Measurements from ENCODE around the gene OAF. TPM values are rescaled to one million over a fixed set of nuclear protein-coding genes. Genes with fewer than 3 reads are reported as not detected.
A peak's percentile ranks its signal among the peaks of the same experiment; 100 is the strongest.

OAF gene
- total and polyA plus RNA-seq, 10 donors: 10.6 to 148 (median 73.6) TPM

DNA sequence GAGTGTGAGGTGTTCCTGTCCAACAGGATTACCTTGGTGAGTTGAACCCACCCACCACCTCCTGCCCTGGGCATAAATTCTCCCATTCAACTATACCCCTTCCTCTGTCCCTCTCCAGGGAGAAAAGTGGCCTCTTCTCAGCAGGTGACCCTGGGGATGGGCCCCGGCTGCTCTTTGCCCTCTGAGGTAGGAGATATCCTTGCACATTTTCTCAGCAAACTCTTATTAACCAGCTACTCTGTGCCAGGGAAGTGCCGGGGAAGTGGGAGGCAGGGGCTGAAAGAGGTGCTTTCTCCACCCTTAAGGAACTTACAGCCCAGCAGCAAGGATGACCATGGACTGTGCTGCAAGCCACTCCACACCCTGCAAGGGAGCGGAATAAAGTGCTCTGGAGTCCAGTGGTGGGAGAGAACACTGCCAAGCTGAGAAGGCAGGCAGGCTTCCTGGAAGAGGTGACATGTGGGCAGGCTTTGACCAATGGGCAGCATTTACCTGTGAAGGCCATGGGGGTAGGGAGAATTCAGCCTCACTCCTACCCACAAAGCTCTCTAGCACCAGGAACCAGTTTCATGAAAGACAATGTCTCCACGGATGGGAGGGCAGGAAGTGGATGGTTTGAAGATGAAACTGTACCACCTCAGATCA is 21.9 kb upstream of the OAF start:
- peaks cover 0 to 6% (median 0%) of the 10 kb centered on the region in 7 donors for H3K27me3 ChIP-seq (replicated peaks in 1 of 7)
- H3K27ac ChIP-seq: no peak overlapping the region
- H3K4me3 ChIP-seq: no peak overlapping the region
- peak; percentile 48 for DNase-seq
- TF ChIP-seq POLR2AphosphoS5 (IDR thresholded peaks at IDR 0.05) (no peak), POLR2A (IDR thresholded peaks at IDR 0.05) (no peak)
- TF ChIP-seq, protein P1, sequence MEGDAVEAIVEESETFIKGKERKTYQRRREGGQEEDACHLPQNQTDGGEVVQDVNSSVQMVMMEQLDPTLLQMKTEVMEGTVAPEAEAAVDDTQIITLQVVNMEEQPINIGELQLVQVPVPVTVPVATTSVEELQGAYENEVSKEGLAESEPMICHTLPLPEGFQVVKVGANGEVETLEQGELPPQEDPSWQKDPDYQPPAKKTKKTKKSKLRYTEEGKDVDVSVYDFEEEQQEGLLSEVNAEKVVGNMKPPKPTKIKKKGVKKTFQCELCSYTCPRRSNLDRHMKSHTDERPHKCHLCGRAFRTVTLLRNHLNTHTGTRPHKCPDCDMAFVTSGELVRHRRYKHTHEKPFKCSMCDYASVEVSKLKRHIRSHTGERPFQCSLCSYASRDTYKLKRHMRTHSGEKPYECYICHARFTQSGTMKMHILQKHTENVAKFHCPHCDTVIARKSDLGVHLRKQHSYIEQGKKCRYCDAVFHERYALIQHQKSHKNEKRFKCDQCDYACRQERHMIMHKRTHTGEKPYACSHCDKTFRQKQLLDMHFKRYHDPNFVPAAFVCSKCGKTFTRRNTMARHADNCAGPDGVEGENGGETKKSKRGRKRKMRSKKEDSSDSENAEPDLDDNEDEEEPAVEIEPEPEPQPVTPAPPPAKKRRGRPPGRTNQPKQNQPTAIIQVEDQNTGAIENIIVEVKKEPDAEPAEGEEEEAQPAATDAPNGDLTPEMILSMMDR (IDR thresholded peaks at IDR 0.05 in 8 of 11, conservative IDR thresholded peaks at IDR 0.05 in 3 of 11): no peak
- peaks cover 0 to 41% (median 17%) of the 10 kb centered on the region in 6 donors for H3K4me1 ChIP-seq
- 77 to 90% (median 81%) methylated on average over 4 of the region's 4 CpGs for WGBS, 5 donors
- intact Hi-C loops (cut with DNase I; ENCODE audit: low total_unique reads): no loop called here
- no peaks in the 10 kb centered on the region for H3K9me3 ChIP-seq
- H3K36me3 ChIP-seq: no peaks in the 10 kb centered on the region

DNA sequence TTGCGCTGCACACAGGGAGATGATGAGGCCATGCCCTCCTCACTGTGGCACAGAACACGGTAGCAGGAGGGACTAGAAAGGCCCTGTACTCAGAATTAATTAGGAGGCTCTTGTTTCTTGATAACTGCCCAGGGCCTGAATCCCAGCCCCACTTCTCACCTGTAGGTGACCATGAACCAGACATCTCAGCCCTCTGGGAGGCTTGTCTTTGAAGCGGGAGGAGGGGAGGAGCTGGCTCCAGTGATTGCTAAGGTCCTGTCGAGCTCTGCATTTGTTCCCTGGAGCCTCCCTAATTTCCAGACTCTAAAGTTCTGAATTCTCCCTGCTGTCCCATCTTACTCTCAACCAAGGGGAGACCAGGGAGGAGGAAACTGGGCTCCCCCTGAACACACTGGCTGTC is 19.8 kb upstream of the OAF start:
- peak; percentile 12 for DNase-seq
- Histone ChIP-seq H3K27me3 (replicated peaks in 1 of 7) (peaks cover 0 to 6% (median 0%) of the 10 kb centered on the region in 7 donors), H3K9me3 (no peaks in the 10 kb centered on the region), H3K4me1 (peaks cover 0 to 21% (median 11%) of the 10 kb centered on the region in 6 donors), H3K36me3 (no peaks in the 10 kb centered on the region), H3K27ac (no peak overlapping the region), H3K4me3 (no peak overlapping the region)
- intact Hi-C loops (cut with DNase I; ENCODE audit: low total_unique reads): no loop called here
- TF ChIP-seq POLR2AphosphoS5 (IDR thresholded peaks at IDR 0.05): no peak
- no peak for TF ChIP-seq POLR2A (IDR thresholded peaks at IDR 0.05)
- TF ChIP-seq, protein P1 (IDR thresholded peaks at IDR 0.05 in 8 of 11, conservative IDR thresholded peaks at IDR 0.05 in 3 of 11): no peak
- 72 to 92% (median 79%) methylated on average over 3 to 4 of the region's 4 CpGs for WGBS, 5 donors

DNA sequence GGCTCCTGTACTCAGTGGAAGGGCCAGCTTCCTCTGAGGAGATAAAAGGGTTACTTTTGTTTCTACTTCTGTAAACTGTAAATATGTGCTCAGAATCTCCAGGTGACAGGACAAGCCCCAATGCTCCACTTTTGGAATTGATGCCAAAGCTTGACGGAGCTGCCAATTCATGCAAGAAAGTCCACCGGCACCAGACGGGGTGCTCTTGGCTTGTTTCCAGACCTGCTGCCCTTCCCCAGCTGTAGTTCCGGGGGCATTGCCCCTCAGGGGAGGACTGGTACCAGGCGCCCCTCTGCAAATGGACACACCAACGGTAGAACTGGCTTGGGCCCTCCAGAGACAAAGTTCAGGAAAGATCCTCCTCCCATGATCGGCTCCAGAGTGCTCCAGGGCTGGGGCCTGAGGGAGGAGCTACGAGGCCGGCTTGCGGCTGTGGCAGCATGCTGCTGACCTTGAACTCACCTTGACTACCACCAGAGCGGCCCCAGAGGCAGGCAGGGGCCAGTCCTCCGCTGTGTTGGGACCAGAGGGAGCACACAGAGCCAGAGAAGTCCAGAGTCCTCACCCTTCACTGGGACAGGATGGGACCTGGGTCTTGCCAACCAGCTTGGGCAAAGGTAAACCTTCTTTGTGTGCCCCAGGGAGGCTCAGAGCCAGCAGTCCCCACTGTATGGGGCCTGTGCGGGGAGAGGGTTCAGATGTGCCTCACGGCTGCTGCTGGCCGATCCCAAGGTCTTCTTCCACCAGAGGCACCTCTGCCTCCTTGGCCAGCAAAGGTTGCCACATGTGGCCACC is 17.8 kb upstream of the OAF start:
- Histone ChIP-seq H3K36me3 (no peaks in the 10 kb centered on the region), H3K9me3 (no peaks in the 10 kb centered on the region), H3K4me1 (peaks cover 0 to 5% (median 0%) of the 10 kb centered on the region in 6 donors), H3K4me3 (no peak overlapping the region), H3K27ac (no peak overlapping the region), H3K27me3 (replicated peaks in 1 of 7) (peaks cover 0 to 10% (median 0%) of the 10 kb centered on the region in 7 donors)
- TF ChIP-seq, protein P1 (IDR thresholded peaks at IDR 0.05 in 8 of 11, conservative IDR thresholded peaks at IDR 0.05 in 3 of 11): no peak
- TF ChIP-seq POLR2A (IDR thresholded peaks at IDR 0.05): no peak
- TF ChIP-seq POLR2AphosphoS5 (IDR thresholded peaks at IDR 0.05): no peak
- intact Hi-C loops (cut with DNase I; ENCODE audit: low total_unique reads): no loop called here
- WGBS, 5 donors: 71 to 90% (median 80%) methylated on average over 10 to 15 of the region's 15 CpGs
- DNase-seq: peak; percentile 62

DNA sequence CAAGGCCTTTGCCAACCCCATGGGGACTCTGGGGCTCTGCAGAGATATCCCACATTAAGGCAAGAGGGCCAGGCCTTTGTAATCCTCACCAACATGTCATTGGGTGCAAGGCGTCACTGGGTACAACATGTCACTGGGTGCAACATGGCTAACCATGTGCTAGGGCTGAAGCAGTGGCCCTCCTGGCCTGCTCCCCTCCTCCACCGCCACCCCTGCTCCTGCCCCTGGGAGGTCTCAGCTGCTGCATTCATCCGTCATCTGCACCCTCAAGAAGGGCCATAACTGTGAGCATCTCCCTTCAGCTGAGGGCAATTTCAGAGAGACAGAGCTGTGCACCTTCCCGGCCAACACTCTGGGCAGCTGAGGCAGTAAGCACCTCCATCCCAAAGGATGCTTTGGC is 16.7 kb upstream of the OAF start:
- Histone ChIP-seq H3K9me3 (no peaks in the 10 kb centered on the region), H3K4me1 (peaks cover 0 to 5% (median 0%) of the 10 kb centered on the region in 6 donors), H3K4me3 (no peak overlapping the region), H3K27me3 (replicated peaks in 1 of 7) (peaks cover 0 to 13% (median 0%) of the 10 kb centered on the region in 7 donors), H3K36me3 (no peaks in the 10 kb centered on the region), H3K27ac (no peak overlapping the region)
- intact Hi-C loops (cut with DNase I; ENCODE audit: low total_unique reads): no loop called here
- no peak for TF ChIP-seq POLR2A (IDR thresholded peaks at IDR 0.05)
- TF ChIP-seq, protein P1 (IDR thresholded peaks at IDR 0.05 in 8 of 11, conservative IDR thresholded peaks at IDR 0.05 in 3 of 11): no peak
- TF ChIP-seq POLR2AphosphoS5 (IDR thresholded peaks at IDR 0.05): no peak
- peak; percentile 32 for DNase-seq
- WGBS, 5 donors: 84 to 98% (median 89%) methylated on average over 3 to 4 of the region's 4 CpGs

Data from spleen (tissue), 11 donors.